SK-N-MC (cell line): ENCODE data around the gene ZBTB20.

Experiments
- DNase-seq: peaks from one replicate; pipeline ENCODE4 v3.0.0-alpha.2; 2011; ENCODE audit warnings: low read depth, low spot score
- H3K27ac ChIP-seq: fragments of 200-600 bp; sonication (generic); 2 replicates; pipeline ENCODE4 v1.5.1; 2016; ENCODE audit warnings: mixed run types
- H3K36me3 ChIP-seq: fragments of 200-600 bp; sonication (generic); 2 replicates; pipeline ENCODE4 v1.6.1; 2017; ENCODE audit warnings: antibody characterized with exemption, low read length, mixed read lengths; ENCODE audit not compliant: insufficient read depth
- H3K4me3 ChIP-seq: fragments of 200-600 bp; sonication (generic); 2 replicates; pipeline ENCODE4 v1.5.1; 2016
- H3K9ac ChIP-seq: fragments of 200-600 bp; sonication (generic); 2 replicates; pipeline ENCODE4 v1.8.0; 2017; ENCODE audit warnings: mixed run types, mixed read lengths; ENCODE audit not compliant: insufficient read length
- H3K9me3 ChIP-seq: fragments of 200-600 bp; sonication (generic); 2 replicates; pipeline ENCODE4 v1.6.1; 2017; ENCODE audit warnings: low read depth, mild to moderate bottlenecking, antibody characterized with exemption, low read length, moderate library complexity, mixed read lengths
- EZH2 ChIP-seq: fragments of 200-600 bp; sonication (generic); IDR thresholded peaks from one replicate; pipeline ENCODE4 v1.6.1; 2017; ENCODE audit warnings: antibody characterized with exemption
- FOXP2 ChIP-seq: optimal IDR thresholded peaks from 2 replicates; pipeline ENCODE3; 2011; ENCODE audit warnings: mild to moderate bottlenecking, moderate library complexity; ENCODE audit not compliant: insufficient read depth; ENCODE audit errors: extremely low read length, control extremely low read depth
- POLR2AphosphoS5 ChIP-seq: IDR thresholded peaks from 2 replicates; pipeline ENCODE4 v1.6.1; 2012; ENCODE audit warnings: mild to moderate bottlenecking, low read depth, low read length, borderline replicate concordance

Gene ZBTB20

DNA sequence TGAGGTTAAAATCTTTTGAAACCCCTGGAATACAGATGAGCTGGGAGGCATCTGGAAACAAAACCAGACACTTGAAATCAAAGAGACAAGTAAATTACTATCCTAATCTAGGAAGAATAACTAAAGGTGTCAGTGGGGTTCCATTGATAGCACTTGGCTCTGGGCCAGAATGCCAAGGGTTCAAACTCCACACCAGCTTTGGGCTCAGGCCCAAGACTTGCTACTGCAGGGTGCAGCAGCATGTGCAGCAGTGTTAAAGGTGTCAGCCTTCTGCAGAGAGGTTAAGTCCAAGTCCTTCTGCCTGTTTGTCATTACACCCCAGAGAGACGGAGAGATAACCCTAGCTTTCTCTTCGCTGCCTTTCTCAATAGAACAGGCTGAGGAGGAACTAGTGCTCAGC lies 579.3 kb downstream of the ZBTB20 start:
- Histone ChIP-seq H3K4me3 (no peak overlapping the region), H3K9ac (no peak overlapping the region), H3K27ac (no peak overlapping the region), H3K9me3 (no peaks in the 10 kb centered on the region), H3K36me3 (no peaks in the 10 kb centered on the region)
- TF ChIP-seq FOXP2 (no peak), EZH2 (no peak), POLR2AphosphoS5 (no peak)
- DNase-seq: no peak

DNA sequence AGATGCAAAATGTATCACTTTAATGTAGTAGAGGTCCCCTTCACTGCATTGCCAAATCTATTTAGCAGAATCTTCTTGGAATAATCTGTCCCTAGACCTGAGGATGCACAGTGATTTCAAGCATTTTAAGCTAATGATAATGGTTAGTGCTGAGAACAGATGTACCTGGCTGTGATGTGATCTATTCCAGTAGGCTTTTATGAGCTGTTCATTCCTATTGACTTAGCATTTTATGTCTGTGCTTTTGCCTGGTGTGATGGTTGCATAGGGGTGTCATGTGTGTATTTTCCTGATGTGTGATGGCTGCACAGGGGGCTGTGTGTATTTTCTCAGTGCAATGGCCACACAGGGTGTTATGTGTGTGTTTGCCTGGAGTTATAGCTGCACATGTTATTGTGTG lies 580.3 kb downstream of the ZBTB20 start:
- no peak for TF ChIP-seq FOXP2
- no peak for TF ChIP-seq EZH2
- no peak for TF ChIP-seq POLR2AphosphoS5
- no peaks in the 10 kb centered on the region for H3K9me3 ChIP-seq
- no peaks in the 10 kb centered on the region for H3K36me3 ChIP-seq
- H3K27ac ChIP-seq: no peak overlapping the region
- H3K4me3 ChIP-seq: no peak overlapping the region
- no peak overlapping the region for H3K9ac ChIP-seq
- DNase-seq: no peak

DNA sequence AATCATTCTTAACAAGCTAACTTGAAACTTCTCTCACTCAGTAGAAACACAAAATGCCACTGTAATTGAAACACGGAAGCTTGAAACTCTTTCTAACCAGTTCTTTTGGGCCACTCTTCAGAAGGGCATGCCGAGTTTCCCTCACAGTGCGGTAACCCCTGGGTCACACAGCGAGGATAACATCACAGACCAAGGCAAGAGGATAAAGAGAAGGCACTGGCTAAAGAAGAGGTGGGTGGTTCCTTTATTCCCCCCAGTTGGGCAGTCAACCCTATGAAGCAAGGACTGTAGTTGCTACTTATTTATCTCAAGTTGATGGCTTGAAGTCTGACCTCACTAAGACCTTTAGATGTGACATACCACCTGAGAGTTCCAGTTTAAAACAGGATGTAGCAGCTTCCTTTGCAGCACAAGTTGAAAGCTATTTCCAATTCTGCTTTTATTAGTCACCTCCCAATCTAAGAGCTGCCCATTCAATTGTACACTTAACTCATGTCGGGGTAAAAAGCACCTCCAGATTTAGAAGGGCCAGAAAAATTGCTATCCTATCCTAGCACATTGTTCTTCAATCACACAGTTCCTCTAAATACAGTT lies 580.8 kb downstream of the ZBTB20 start:
- TF ChIP-seq EZH2: no peak
- no peak for TF ChIP-seq POLR2AphosphoS5
- no peak for TF ChIP-seq FOXP2
- H3K36me3 ChIP-seq: no peaks in the 10 kb centered on the region
- no peaks in the 10 kb centered on the region for H3K9me3 ChIP-seq
- no peak overlapping the region for H3K27ac ChIP-seq
- H3K9ac ChIP-seq: no peak overlapping the region
- no peak overlapping the region for H3K4me3 ChIP-seq
- no peak for DNase-seq

DNA sequence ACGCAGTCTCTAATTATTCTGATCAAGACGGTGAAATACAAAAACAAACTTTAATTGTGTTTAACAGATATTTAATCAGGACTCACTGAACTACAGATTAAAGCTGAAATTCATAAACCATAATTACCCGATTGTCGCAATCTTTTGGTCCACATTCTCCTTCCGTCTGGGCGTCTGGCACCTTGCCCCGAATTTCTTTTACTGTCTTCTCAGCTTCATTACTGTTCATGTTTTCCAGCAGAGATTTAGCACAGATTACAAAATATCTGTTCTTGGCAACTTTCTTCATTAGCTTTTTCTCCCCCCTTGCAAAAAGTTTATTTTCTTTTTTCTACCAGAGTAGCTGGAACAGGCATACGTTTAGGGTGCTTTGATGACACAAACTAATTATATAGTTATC lies 581.9 kb downstream of the ZBTB20 start:
- Histone ChIP-seq H3K27ac (no peak overlapping the region), H3K4me3 (no peak overlapping the region), H3K9ac (no peak overlapping the region), H3K36me3 (no peaks in the 10 kb centered on the region), H3K9me3 (no peaks in the 10 kb centered on the region)
- DNase-seq: no peak
- TF ChIP-seq FOXP2 (no peak), POLR2AphosphoS5 (no peak), EZH2 (no peak)

DNA sequence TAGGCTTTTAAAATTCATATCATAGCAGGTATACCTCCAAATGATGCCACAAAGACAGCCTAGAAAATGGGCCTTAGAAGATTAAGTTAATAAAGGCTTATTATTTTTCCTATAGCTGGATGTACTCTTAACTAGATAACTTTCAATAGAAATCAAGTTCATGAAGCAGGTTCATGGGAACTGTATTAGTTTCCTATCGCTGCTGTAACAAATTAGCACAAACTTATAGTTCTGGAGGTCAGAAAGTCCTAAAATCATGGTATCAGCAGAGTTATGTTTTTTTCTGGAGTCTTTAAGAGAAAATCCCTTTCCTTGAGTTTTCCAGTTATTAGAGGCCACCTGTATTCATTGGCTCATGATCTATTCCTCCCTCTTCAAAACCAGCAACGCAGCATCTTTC lies 583.4 kb downstream of the ZBTB20 start:
- no peak for TF ChIP-seq POLR2AphosphoS5
- no peak for TF ChIP-seq EZH2
- TF ChIP-seq FOXP2: no peak
- no peak overlapping the region for H3K9ac ChIP-seq
- no peak overlapping the region for H3K27ac ChIP-seq
- H3K4me3 ChIP-seq: no peak overlapping the region
- DNase-seq: no peak
- H3K36me3 ChIP-seq: no peaks in the 10 kb centered on the region
- H3K9me3 ChIP-seq: no peaks in the 10 kb centered on the region

DNA sequence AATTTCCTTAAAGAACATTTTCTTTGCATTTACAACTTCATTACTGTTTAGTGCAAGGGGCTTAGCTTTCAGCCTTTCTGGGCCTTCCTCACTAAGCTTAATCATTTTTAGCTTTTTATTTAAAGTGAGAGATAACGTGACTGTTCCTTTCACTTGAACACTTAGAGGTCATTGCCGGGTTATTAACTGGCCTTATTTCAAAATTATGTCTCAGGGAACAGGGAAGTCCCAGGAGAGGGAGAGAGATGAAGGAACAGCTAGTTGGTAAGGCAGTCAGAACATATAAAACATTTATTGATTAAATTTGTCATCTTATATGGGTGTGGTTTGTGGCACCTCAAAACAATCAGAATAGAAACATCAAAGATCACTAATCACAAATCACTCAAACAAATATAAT lies 584.5 kb downstream of the ZBTB20 start:
- TF ChIP-seq EZH2 (no peak), FOXP2 (no peak), POLR2AphosphoS5 (no peak)
- no peaks in the 10 kb centered on the region for H3K36me3 ChIP-seq
- no peak overlapping the region for H3K27ac ChIP-seq
- H3K9me3 ChIP-seq: no peaks in the 10 kb centered on the region
- H3K9ac ChIP-seq: no peak overlapping the region
- no peak for DNase-seq
- no peak overlapping the region for H3K4me3 ChIP-seq

DNA sequence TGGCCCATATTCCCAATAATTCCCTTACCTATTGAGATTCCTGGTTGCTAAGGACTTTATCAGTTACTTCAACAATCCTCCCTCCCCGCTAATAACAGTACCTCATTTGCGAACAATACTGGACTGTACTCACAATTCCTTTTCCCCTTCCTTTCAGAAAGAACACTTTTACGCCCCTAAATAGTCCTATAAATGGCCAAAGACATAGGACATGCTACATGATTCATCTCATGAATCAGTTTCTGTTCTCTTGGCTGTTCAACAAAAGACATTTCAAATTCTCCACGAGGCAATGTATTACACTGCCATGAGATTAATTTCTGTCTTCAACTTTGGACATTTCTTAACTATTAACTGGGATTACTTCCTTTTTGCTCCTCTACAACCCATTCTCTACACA lies 588.8 kb downstream of the ZBTB20 start:
- no peak overlapping the region for H3K27ac ChIP-seq
- H3K9me3 ChIP-seq: no peaks in the 10 kb centered on the region
- no peak for DNase-seq
- no peaks in the 10 kb centered on the region for H3K36me3 ChIP-seq
- no peak overlapping the region for H3K4me3 ChIP-seq
- TF ChIP-seq FOXP2 (no peak), POLR2AphosphoS5 (no peak), EZH2 (no peak)
- no peak overlapping the region for H3K9ac ChIP-seq

DNA sequence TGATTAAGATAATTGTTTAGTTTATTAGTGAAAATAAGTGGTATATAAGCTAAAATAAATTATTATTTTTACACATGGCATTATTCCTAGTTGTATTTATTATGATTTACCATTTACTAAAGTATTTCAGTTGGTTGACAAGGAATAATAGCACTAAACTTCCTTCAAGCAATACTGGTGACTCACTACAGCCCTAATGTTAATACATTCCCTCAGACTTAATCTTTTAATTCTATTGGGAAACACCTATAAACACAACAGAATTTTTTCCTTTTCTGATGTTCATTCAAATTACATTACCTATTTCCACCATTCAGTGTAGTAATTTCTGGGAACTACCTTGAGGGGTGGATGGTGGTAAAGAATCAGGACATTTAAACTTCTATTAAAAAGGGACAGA lies 589.3 kb downstream of the ZBTB20 start:
- Histone ChIP-seq H3K9me3 (no peaks in the 10 kb centered on the region), H3K36me3 (no peaks in the 10 kb centered on the region), H3K4me3 (no peak overlapping the region), H3K9ac (no peak overlapping the region), H3K27ac (no peak overlapping the region)
- no peak for DNase-seq
- no peak for TF ChIP-seq POLR2AphosphoS5
- TF ChIP-seq EZH2: no peak
- no peak for TF ChIP-seq FOXP2

DNA sequence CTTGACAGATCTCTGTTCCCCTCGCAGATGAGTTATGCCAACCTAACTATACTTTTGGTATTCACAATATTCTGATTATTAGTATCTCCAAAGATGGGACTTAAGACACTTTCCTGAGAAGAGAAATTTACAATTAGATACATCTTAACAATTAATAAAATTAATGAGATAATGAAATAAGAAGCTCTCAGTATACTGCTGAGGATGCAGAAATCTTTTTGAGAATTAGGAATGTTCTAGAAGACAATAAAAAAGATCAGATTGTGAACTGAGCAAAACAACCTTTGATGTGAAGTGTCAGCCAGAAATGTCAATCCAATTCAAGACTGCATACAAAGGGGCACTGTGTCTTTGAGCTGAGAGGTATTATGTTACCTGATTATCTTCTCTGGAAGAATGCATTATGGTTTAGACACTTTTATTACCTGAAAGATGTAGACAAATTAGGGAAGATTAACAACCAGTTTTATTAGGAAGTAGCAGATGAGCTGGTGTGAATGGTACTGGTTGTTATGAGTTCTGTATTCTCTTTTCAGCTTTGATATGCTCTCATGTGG lies 590.4 kb downstream of the ZBTB20 start:
- Histone ChIP-seq H3K9ac (no peak overlapping the region), H3K36me3 (no peaks in the 10 kb centered on the region), H3K4me3 (no peak overlapping the region), H3K27ac (no peak overlapping the region), H3K9me3 (no peaks in the 10 kb centered on the region)
- no peak for DNase-seq
- TF ChIP-seq FOXP2: no peak
- TF ChIP-seq POLR2AphosphoS5: no peak
- TF ChIP-seq EZH2: no peak
